Measurements from ENCODE around the gene FIBP. TPM values are rescaled to one million over a fixed set of nuclear protein-coding genes. Genes with fewer than 3 reads are reported as not detected.

FIBP gene
- polyA plus RNA-seq, 3 donors from 2014 or later: 120 to 145 (median 141) TPM

GRCh38 chr11:65868907-65869306 is 19.4 kb downstream of the FIBP start:
- Mint-ChIP-seq H3K4me3 (no peak overlapping the region), H3K36me3 (peaks cover 0 to 7% (median 0%) of the 10 kb centered on the region in 3 donors), H3K4me1 (peaks cover 17 to 34% of the 10 kb centered on the region in 2 donors), H3K27ac (peak overlapping the region in 1 of 6 donors; percentile 24), H3K27me3 (ENCODE audit: low read depth in 3 of 3) (peaks cover 0 to 8% (median 0%) of the 10 kb centered on the region in 3 donors), H3K9me3 (no peaks in the 10 kb centered on the region)
- no peak for DNase-seq

DNA sequence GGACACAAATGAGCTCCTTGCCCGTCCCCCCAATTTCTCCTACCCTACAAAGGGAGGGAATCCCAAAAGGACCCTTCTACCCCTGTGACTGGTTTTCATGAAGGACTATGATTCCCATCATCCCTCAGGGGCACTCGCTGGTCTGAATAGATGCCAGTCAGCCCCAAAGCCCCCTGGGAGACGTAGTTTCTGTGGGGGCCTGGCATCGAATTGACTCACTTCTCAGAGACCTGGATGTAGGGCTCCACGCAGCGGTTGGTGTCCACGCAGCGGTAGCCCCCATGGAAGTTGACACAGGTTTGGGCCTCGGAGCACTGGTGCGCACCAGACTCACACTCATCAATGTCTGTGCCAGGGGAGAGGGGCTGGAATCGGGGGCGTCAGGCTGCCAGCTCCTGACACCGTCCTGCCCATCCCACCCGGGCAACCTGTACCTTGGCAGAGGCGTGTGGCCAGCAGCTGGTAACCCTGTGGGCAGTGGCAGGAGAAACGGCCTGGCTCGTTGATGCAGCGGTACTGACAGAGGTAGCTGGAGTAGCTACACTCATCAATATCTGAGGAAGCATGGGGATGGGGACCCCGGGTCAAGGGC is 20.1 kb downstream of the FIBP start:
- no peak overlapping the region for H3K4me3 Mint-ChIP-seq
- H3K27me3 Mint-ChIP-seq (ENCODE audit: low read depth in 3 of 3): peaks cover 0 to 5% (median 2%) of the 10 kb centered on the region in 3 donors
- no peaks in the 10 kb centered on the region for H3K9me3 Mint-ChIP-seq
- peak overlapping the region in 1 of 6 donors; percentile 2 for H3K27ac Mint-ChIP-seq
- no peak for DNase-seq
- peaks cover 14 to 27% of the 10 kb centered on the region in 2 donors for H3K4me1 Mint-ChIP-seq
- peaks cover 0 to 7% (median 0%) of the 10 kb centered on the region in 3 donors for H3K36me3 Mint-ChIP-seq

GRCh38 chr11:65867284-65868071 is 20.8 kb downstream of the FIBP start:
- Mint-ChIP-seq H3K27ac (no peak overlapping the region), H3K36me3 (peaks cover 4 to 11% (median 4%) of the 10 kb centered on the region in 3 donors), H3K4me3 (no peak overlapping the region), H3K4me1 (peaks cover 14 to 27% of the 10 kb centered on the region in 2 donors), H3K9me3 (no peaks in the 10 kb centered on the region), H3K27me3 (ENCODE audit: low read depth in 3 of 3) (peaks cover 0 to 5% (median 2%) of the 10 kb centered on the region in 3 donors)
- no peak for DNase-seq

GRCh38 chr11:65866509-65867283 is 21.6 kb downstream of the FIBP start:
- DNase-seq: no peak
- peaks cover 4 to 12% (median 4%) of the 10 kb centered on the region in 3 donors for H3K36me3 Mint-ChIP-seq
- no peak overlapping the region for H3K4me3 Mint-ChIP-seq
- peaks cover 15 to 25% of the 10 kb centered on the region in 2 donors for H3K4me1 Mint-ChIP-seq
- H3K9me3 Mint-ChIP-seq: no peaks in the 10 kb centered on the region
- peaks cover 0 to 5% (median 2%) of the 10 kb centered on the region in 3 donors for H3K27me3 Mint-ChIP-seq (ENCODE audit: low read depth in 3 of 3)
- no peak overlapping the region for H3K27ac Mint-ChIP-seq

- Mint-ChIP-seq H3K4me1 (peaks cover 18 to 26% of the 10 kb centered on the region in 2 donors), H3K4me3 (no peak overlapping the region), H3K9me3 (no peaks in the 10 kb centered on the region), H3K36me3 (peaks cover 4 to 12% (median 4%) of the 10 kb centered on the region in 3 donors), H3K27ac (no peak overlapping the region), H3K27me3 (ENCODE audit: low read depth in 3 of 3) (peaks cover 0 to 5% (median 2%) of the 10 kb centered on the region in 3 donors)
- DNase-seq: no peak
Measured at GRCh38 chr11:65865550-65866172, 22.6 kb downstream of the FIBP start.

GRCh38 chr11:65864706-65865471 is 23.4 kb downstream of the FIBP start:
- DNase-seq: no peak
- H3K27me3 Mint-ChIP-seq (ENCODE audit: low read depth in 3 of 3): peaks cover 2 to 8% (median 4%) of the 10 kb centered on the region in 3 donors
- H3K4me3 Mint-ChIP-seq: no peak overlapping the region
- H3K27ac Mint-ChIP-seq: peak overlapping the region in 1 of 6 donors; percentile 84
- H3K36me3 Mint-ChIP-seq: peaks cover 4 to 12% (median 4%) of the 10 kb centered on the region in 3 donors
- H3K4me1 Mint-ChIP-seq: peaks cover 20 to 24% of the 10 kb centered on the region in 2 donors
- H3K9me3 Mint-ChIP-seq: no peaks in the 10 kb centered on the region

- DNase-seq: no peak
- Mint-ChIP-seq H3K27me3 (ENCODE audit: low read depth in 3 of 3) (peaks cover 2 to 7% (median 4%) of the 10 kb centered on the region in 3 donors), H3K36me3 (peaks cover 4 to 12% (median 4%) of the 10 kb centered on the region in 3 donors), H3K27ac (peak overlapping the region in 2 of 6 donors; percentile 55 to 66), H3K4me1 (peaks cover 27 to 28% of the 10 kb centered on the region in 2 donors), H3K9me3 (no peaks in the 10 kb centered on the region), H3K4me3 (no peak overlapping the region)
Measured at GRCh38 chr11:65863889-65864705, 24.2 kb downstream of the FIBP start.

- Mint-ChIP-seq H3K4me3 (peak overlapping the region in 2 of 5 donors; percentile 2 to 32), H3K27ac (peak overlapping the region in 3 of 6 donors; percentile 22 to 62 (median 45)), H3K36me3 (peaks cover 4 to 12% (median 4%) of the 10 kb centered on the region in 3 donors), H3K9me3 (no peaks in the 10 kb centered on the region), H3K4me1 (peaks cover 34 to 37% of the 10 kb centered on the region in 2 donors), H3K27me3 (ENCODE audit: low read depth in 3 of 3) (peaks cover 3 to 8% (median 6%) of the 10 kb centered on the region in 3 donors)
- no peak for DNase-seq
Measured at GRCh38 chr11:65862941-65863888, 25.1 kb downstream of the FIBP start.

DNA sequence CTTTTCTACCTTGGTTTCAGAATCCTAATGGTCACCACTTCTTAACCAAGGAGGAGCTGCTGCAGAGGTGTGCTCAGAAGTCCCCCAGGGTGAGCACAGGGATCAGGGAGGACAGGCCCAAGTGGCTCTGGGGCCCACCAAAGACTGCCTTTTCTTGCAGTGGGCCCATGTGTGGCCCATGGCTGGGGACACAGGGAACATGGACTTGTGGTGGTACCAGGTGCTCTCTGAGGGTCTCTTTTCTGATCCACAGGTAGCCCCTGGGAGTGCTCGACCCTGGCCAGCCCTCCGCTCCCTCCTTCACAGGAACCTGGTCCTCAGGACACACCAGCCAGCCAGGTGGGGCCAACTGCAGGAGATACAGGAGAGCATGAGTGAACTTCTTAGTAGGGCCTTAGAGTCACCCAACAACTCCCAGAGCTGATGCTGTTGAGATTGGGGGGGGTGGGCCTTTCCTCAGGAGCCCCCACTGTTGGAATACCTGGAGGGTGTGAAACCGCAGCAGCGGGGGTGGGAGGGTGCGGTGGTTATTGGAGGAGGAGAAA is 26.0 kb downstream of the FIBP start:
- peaks cover 4 to 11% (median 4%) of the 10 kb centered on the region in 3 donors for H3K36me3 Mint-ChIP-seq
- H3K9me3 Mint-ChIP-seq: no peaks in the 10 kb centered on the region
- peaks cover 6 to 15% (median 10%) of the 10 kb centered on the region in 3 donors for H3K27me3 Mint-ChIP-seq (ENCODE audit: low read depth in 3 of 3)
- H3K4me1 Mint-ChIP-seq: peaks cover 34 to 38% of the 10 kb centered on the region in 2 donors
- H3K4me3 Mint-ChIP-seq: peak overlapping the region in 2 of 5 donors; percentile 32 to 91
- no peak for DNase-seq
- peak overlapping the region in 2 of 6 donors; percentile 62 to 65 for H3K27ac Mint-ChIP-seq

GRCh38 chr11:65861533-65862183 is 26.6 kb downstream of the FIBP start:
- Mint-ChIP-seq H3K27ac (peak overlapping the region in 5 of 6 donors; percentile 45 to 91 (median 81)), H3K27me3 (ENCODE audit: low read depth in 3 of 3) (peaks cover 9 to 21% (median 12%) of the 10 kb centered on the region in 3 donors), H3K9me3 (no peaks in the 10 kb centered on the region), H3K4me1 (peaks cover 36 to 42% of the 10 kb centered on the region in 2 donors), H3K36me3 (peaks cover 6 to 11% (median 6%) of the 10 kb centered on the region in 3 donors), H3K4me3 (peak overlapping the region; percentile 91 to 98 (median 94))
- no peak for DNase-seq
